CD4-positive, alpha-beta T cell treated with Interleukin-4 for 1 hour (primary cell): ENCODE results near the gene PDLIM7.
"Not testable (repeated sequence)": the region's sequence is repeated elsewhere in the genome, so short reads cannot be mapped to it uniquely, and the experiment has no call there.

ENCODE experiments used
- DNase-seq, 2 donors: peaks; one replicate each; pipeline ENCODE4 v3.0.0-alpha.2; 2020 to 2022

PDLIM7 gene

DNA sequence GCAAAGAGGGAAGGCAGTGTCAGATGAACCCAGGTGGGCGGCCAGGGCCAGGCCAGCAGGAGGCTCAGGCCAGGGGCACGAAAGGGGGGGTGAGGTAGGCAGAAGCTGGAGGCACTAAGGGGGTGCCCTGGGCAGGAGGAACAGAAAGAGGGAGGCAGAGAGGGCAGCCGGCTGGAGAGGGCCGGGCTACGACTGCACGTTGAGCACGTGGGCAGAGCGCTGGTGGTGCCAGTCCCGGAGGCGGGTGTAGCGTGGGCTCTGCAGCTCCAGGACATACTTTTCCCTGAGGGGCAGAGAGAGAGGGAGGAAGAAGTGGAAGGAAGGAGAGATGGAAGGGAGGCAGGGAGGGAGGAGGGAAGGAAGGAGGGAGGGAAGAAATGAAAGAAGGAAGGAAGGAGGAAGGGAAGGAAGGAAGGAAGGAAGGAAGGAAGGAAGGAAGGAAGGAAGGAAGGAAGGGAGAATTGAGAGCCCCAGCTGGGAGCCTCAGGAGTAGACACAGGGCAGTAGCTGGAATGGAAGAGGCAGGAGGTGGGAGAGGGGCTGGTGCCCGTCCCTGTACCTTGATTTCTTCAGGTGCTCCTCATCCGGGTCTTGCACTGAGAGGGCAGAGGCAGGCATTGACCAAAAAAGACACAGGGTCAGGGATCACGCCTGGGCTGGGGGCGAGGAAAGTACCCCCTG is 7.0 kb downstream of the PDLIM7 start:
- no peak for DNase-seq

DNA sequence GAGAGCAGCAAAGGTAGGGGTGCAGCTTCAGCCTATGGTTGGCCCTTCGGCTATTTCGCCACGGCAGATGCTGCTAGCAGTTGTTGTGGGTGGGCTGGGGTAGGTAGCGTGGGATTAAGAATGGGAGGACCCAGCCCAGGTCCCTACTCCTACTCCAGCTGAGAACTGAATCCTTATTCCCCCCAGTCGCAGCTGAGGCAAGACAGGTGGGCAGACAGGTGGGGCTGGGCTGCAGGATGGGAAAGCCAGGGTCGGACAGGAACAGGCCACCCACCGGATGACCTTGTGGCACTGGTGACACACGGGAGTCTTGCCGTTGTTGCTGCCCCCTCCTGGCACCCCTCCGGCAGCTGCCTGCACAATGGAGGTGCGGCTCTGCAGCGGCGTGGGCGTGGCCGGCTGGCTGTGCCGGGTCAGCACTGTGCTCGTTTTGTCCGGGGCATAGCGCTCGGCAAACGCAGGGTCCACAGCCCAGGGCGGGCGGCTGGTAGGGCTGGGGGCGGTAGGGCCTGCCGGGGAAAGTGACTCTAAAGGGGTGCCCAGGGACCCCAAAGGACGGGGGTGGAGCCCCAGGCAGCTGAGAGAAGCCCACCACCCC is 8.2 kb downstream of the PDLIM7 start:
- no peak for DNase-seq

DNA sequence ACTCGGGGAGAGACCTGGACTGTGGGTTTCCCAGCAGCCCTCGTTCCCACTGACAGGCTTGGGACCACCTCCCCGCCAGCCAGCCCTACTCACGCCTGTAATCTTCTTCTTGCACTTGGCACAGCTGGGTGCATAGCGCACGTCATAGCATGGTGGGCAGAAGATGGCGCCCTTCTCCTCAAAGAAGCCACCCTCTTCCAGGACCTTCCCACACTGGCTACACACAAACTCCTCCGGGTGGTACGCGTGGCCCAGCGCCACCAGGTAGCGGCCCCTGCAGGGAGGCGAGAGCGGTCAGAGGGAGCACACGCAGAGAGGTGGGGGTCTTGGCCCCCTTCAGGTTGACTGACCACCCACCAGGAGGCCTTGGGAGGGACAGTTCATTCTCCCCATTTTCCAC is 9.4 kb downstream of the PDLIM7 start:
- DNase-seq = no peak

DNA sequence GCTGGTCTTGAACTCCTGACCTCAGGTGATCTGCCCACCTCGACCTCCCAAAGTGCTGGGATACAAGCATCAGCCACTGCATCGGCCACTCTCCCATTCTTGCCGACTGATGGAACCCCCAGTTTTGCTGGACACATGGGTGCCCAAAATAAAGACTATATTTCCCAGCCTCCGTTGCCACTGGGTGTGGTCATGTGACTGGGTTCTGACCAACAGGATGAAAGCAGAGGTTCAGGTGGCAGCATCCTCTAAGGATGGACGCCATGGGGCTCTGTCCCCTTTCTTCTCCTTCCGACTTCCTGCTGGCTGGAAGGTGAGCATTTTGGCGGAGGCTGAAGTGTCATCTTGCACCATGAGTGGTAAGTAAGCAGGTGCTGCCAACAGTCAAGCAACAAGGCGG is 10.3 kb downstream of the PDLIM7 start:
- no peak for DNase-seq

DNA sequence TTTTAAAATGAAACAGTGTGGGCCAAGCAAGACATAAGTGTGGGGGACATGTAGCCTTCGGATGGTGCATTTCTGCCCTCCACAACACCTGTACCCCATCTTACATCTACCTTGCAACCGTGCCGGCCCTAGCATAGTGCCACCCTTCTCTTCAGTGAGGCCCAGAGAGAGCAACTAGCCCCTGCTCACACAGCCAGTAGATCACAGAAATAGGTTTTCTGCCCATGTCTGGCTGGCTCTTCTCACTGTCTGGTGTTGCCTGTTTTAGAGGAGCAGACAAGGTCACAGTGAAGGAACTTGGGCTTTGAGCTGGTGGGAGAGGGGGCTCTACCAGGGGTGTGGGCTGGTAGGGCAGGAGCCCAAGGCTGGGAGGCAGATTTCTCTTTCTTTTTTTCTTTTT is 11.1 kb downstream of the PDLIM7 start:
- DNase-seq = no peak

DNA sequence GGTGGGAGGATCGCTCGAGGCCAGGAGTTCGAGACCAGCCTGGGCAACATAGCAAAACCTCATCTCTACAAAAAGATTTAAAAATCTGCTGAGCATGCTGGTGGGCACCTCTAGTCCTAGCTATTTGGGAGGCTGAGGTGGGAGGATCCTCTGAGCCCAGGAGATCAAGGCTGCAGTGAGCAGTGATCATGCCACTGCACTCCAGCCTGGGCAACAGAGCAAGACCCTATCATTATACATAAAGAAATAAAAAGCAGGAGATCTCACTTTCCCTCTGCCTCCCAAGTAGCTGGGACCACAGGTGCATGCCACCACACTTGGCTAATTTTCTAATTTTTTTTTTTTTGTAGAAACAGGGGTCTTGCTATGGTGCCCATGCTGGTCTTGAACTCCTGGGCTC is 11.7 kb downstream of the PDLIM7 start:
- not testable (repeated sequence) for DNase-seq

DNA sequence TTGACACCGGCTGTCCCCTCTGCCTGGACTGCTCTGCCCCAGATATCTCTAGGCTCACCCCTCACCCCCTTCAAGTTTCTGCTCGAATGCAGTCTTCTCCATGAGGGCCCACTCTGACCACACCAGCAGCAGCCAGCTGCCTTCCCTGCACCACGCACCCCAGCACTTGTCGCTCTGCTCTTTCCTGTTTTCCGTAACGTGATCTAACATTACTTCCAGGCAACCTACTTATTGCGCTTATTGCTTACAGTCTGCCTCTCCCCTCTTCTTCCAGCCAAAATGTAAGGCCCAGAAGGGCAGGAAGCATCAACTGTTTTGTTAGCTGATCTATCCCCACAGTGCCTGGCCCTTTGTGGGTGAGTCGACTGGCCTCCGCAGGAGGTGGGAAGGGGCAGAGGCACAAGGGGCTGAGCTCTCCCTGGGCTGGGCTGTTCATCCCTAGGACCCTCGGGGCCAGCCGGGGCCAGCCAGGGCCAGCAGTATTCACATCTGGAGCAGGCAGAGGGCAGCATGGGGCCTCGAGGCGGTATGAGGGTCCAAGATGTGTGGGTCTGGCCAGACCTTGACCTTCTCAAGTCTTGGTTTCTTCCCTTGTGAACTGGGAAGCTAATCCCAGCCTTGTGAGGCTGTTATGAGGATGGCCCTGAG is 12.4 kb downstream of the PDLIM7 start:
- DNase-seq = no peak

DNA sequence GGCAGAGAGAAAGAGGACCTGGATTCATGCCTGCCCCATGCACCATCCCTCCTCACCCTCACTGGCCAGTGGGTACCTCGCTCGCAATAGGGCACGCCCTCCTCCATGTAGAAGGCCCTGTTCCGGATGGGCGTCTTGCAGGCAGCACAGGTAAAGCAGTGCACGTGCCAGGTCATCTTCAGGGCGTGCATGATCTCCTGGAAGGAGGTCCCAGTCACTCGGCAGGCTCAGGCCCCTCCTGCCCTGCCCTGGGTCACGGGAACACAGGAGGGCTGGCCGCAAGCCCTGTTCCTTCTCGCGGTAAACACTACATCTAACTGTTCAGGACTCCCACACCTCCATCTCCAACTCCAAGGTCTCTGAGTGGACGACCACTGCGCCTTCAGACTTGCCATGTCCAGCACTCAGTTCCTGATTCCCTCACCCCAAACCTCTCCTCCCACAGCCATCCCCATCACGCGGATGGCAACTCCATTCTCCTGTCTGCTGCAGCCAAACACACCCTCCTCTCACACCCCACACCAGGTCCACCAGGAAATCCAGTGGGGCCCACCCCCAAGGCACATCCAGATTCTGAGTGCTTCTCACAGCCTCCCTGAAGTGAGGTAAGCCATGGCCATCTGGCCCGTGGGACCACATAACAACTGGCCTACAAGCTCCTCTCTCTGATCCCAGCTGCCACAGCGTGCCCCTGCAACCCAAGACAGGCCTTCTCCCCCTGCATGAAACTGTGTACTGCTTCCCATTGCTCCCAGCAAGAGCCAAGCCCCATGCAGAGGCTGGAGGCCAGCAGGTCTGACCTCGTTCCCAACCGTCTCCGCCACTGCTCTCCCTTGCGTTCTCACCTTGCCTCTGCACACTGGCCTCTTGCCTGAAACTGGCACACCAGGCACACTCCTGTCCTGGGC is 13.2 kb downstream of the PDLIM7 start:
- DNase-seq = no peak

DNA sequence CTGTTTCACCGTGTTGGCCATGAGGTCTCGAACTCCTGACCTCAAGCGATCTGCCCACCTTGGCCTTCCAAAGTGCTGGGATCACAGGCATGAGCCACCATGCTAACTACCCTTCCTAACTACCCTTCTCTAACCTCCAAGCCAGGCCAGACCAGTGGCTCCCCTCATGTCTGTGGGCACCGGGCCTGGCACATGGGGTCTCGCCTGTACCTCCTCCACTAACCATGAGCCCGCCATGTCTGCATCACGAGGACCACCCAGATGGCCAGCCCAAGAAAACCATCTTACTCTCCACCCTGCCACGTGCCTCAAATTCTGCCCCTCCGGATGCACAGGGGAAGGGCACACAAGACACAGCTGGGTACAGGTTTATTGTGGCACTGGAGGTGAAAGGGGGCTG is 14.4 kb downstream of the PDLIM7 start:
- no peak for DNase-seq

DNA sequence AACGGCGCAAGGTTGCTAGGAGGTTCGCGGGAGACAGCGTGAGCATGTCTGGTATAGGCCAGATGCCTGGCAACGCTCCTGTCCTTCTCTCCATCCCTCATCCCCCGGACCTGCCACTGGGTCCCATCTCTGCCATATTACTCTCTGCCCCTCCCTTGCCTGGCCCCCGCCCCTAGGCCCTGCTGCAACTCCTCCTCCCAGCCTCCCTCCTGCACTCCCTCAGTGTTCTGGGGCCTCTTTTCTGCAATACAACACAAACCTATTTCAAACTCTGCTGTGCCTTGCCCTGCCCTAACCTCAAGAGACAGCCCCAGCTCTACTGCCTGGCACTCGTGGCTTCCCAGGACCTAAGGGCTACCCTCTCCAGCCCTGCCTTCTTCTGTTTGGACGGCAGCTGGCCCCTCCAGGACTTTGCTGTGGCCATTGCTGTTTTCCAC is 15.0 kb downstream of the PDLIM7 start:
- no peak for DNase-seq

DNA sequence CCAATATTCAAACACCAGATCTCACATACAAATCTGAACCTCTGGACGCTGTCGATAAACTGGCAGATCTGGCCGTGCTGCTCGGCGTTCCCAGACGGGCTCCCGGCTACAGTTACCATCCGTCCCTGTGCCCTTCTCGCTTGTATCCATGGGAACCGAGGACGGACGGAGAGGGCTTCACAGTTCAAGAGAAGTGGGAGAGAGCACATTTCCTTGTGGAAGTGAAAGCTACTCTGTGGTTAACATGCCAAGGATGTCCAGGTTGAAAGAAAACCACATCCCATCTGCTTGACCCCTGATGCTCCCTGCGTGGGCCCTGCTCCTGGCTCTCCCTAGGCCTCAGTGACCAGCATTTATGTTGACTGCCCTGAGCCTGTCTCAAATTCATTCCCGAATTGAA is 17.6 kb downstream of the PDLIM7 start:
- DNase-seq = no peak

DNA sequence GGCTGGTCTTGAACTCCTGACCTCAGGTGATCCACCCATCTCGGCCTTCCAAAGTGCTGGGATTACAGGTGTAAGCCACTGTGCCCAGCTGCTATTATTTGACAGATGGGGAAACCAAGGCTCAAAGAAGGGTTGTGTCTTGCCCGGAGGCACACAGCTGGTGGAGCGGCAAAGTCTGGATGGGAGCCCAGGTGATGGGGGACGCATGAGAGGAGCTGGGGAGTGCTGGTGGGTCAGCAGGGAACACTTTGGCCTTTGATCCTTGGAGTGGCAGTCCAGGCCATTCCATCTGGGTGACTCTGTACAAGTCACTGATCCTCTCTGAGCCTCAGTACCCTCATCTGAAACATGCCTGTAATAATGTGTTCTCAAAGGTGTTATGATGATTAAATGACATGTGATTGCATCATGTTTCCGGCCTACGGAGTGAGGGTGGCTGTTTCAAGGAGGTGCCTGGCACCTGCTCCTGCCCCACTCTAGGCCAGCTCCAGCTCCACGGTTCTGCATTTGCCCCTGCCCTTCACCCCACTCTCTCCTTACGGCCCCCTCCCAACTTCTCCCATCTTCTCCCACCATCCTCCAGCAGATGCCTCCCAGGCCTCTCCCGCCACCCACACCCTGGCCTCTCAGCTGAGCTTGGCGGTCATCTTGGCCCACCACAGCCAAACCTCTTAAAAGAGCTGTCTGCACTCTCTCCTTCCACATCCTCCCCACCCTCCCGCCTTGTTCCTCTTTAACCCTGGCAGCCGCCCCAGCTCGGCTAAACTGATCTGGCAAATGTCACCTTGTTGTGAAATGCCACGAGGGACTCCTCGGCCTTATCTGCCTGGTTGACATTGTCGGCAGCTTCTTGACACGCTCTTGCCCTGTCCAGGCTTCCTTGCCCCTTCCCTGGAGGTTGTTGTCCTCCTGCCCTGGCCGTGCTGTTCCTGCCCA is 18.4 kb downstream of the PDLIM7 start:
- peak; percentile 29 to 57 for DNase-seq

DNA sequence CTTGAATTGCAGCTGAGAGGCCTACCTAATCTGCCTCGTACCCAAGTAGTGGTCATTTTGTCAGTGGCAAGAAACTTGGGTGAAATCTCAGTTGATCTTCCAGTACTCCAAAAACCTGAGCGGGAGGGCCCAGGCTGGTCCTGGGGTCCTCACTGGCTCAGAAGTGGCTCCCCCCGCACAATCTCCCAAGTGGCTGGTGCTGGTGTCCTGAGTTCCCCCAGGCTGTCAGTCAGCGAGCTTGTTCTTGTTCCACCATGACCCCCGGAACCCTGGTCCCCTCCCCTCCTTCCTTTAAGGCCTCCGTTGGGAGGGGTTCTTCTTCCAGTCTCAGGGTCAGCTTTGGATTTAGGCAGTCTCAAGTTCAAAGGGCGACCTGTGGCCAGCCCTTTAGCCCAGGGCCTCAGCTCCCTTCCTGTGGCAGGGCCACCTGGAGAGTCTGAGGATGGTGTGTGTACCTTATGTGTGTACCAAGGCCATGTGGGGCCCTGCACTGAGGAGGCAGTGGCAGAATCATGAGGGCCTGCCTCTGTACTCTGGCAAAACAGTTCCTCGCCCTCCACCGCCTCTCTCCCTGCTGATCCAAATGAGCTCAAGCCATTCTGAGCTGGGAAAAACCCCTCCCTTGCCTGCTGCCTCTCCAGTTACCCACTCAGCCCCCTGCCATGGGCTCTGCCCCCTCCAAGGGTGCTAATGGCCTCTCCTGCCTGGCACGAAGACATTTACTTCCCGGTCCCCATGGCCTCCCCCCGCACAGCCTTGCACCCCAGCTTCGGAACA is 19.5 kb downstream of the PDLIM7 start:
- DNase-seq = no peak

DNA sequence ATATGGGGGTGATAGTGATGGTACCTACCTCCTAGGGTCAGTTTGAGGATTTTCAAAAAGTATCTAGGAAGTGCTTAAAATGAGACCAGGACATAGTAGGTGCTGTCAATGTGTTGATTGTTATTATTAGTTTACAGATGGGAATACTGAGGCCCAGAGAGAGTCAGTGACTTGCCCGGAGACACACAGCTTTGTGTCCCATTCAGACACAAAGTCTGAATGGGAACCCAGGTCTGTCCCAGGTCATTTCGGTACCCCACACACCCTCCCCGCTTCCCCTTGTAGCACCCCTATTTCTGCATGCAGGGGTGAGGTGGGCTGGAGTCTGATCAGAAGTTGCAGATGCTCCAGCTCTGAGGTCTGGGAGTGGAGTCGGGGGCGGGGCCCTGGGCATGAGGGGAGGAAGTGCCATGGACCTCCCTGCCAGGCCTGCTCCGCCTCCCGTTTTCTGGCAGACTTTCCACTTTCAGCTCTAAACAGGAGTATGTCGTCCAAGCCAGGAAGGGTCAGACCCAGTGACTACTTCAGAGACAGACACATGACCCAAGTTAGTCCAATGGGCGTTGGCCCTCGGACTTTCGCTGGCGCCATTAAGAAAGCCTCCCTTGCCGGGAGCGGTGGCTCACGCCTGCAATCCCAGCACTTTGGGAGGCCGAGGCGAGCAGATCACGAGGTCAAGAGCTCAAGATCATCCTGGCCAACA is 20.7 kb downstream of the PDLIM7 start:
- DNase-seq = no peak

DNA sequence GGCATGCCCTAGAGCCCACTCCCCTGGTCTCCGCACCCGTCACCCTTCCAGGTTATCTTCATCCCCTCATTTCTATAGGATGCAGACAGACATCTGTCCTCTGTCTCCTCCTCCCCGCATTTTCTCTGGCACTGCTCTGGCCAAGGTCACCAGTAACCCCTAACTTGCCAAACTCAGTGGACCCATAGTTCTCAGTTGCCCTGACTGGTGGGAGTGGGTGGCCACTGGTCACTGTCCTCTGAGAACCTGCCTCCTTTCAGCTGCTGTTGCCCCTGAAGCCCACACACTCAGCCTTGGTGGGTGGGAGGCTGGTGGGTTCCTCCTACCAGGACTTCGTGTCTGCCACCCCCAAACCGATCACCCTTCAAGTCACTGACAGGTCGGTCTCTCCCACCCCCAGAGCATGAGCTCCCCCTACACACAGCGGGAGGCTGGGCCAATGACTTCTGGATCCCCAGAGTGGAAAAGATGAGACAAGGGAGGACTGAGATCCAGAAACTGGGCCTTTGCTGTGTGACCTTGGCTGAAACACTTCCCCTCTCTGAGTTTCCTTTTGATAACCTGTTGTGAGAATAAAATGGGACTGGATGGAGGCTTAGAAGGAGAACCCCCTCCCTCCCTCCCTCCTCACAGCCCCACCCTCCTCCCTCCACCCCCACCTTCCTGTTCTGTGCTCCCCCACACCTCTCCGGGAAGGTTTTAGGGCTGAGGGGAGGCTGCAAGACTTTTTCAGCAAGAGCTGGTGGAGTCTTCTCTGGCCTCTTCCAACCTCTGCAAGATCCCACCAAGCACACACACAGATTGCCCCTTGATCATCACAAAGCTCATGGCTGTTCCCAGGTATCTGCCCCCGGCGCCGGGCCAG is 21.6 kb downstream of the PDLIM7 start:
- no peak for DNase-seq

DNA sequence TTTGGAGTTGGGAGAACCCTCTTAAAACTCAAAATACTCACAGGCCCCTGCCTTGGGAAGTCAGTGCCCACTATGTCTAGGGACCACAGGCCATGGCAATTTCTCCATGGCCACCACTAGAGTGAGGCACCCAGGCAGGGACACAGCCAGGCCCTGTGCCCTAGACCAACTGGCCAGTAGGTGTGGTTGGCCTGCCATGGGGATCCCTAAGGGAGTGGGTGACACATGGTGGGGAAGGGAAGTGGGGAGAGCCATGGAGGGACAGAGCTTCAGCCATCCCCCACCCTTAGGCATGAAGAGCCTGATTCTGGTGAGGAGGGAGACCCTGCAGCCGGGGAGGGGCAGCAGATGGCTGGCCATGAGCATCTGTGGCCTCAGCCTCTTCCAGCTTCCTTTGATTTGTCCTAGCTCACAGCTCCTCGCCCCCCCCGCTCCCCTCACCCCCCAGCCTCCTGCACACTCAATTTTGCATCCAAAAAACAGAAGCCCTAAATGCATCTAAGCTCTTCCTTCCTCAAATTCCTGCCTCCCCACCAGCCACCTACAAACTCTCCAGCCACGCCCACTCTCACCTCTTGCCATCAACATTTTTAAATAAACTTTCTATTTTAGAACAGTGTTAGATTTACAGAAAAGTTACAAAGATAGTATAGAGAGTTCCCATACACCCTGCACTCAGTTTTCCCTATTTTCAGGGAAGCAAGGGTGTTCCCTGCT is 22.4 kb downstream of the PDLIM7 start:
- DNase-seq = no peak

DNA sequence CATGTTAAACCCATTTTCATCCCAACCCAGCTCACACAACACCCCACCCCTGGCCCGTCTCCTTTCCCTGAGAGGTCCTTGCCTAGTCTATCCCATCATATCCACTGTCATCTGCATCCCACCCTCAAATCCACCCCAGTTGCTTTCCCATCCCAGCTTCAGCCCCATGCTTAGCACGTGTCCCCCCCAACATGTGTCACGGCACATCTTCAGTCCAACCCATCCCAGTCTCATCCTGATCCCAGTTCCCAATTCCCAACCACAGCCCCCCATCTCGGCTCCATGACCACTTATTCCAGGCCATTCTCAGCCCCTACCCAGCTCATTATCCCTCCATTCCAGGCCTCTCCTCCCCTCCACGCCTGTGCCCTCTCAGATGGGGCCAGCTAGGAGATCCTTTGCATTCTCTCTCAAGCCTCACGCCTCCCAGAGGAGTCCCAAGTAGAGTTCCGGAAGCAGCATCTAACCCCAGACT is 23.4 kb downstream of the PDLIM7 start:
- no peak for DNase-seq

DNA sequence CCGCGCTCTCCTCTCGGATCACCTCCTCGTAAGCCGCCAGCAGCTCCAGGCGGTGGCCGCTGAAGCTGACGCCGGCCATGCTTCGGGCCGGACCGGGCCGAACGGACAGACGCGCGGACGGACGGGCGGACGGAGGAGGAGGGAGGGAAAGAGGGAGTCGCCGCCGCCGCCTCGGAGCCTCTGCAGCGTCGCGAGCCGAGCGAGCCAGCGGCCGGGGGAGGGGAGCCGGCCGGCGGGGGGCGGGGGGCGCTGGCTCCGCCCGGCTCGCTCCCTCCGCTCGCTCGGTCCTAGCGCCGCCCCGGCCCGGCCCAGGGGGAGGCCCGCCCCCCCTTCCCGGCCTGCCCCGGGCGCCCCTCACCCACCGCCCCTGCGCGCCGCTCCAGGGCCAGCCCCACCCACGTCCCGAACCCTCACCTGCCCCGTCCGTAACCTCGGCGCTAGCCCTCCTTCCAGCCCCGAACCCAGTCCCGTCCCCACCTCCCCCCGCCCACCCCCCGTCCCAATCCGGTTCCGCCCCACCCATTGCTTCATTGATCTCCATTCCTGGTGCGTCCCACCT is 23.9 kb downstream of the PDLIM7 start, which contains the start of gene DBN1:
TSS of gene DBN1 (minus strand) at position 192 of the 559 bp plus-strand sequence. CDS start at position 79, 113 bp downstream.
- no peak for DNase-seq
